Endothelial cell (in vitro differentiated cells): ENCODE measurements around the gene TEX2. TPM values are rescaled to one million over a fixed set of nuclear protein-coding genes. Genes with fewer than 3 reads are reported as not detected.
"Not testable (repeated sequence)": the region's sequence is repeated elsewhere in the genome, so short reads cannot be mapped to it uniquely, and the experiment has no call there.

Source experiments
- DNase-seq: peaks from one replicate; pipeline ENCODE4 v3.0.0; 2021; ENCODE audit warnings: low spot score
- H3K27ac Mint-ChIP-seq: one replicate; pipeline ENCODE4 v1.8.0; 2021; ENCODE audit warnings: mixed read lengths, inconsistent platforms; ENCODE audit not compliant: unreplicated experiment
- H3K27me3 Mint-ChIP-seq: one replicate; pipeline ENCODE4 v1.8.0; 2021; ENCODE audit warnings: mild to moderate bottlenecking, moderate library complexity, mixed read lengths, inconsistent platforms; ENCODE audit not compliant: unreplicated experiment
- H3K36me3 Mint-ChIP-seq: one replicate; pipeline ENCODE4 v1.8.0; 2021; ENCODE audit warnings: mild to moderate bottlenecking, low read depth, mixed read lengths, inconsistent platforms; ENCODE audit not compliant: unreplicated experiment
- H3K4me1 Mint-ChIP-seq: one replicate; pipeline ENCODE4 v1.8.0; 2021; ENCODE audit warnings: mild to moderate bottlenecking, mixed read lengths, inconsistent platforms; ENCODE audit not compliant: unreplicated experiment
- H3K4me3 Mint-ChIP-seq: one replicate; pipeline ENCODE4 v1.8.0; 2021; ENCODE audit warnings: mild to moderate bottlenecking, mixed read lengths, inconsistent platforms; ENCODE audit not compliant: unreplicated experiment
- H3K9me3 Mint-ChIP-seq: one replicate; pipeline ENCODE4 v1.8.0; 2021; ENCODE audit warnings: mixed read lengths, inconsistent platforms; ENCODE audit not compliant: unreplicated experiment
- CTCF ChIP-seq: fragments of 200-600 bp; sonication (generic); IDR thresholded peaks from one replicate; pipeline ENCODE4 v1.5.0; 2021; ENCODE audit warnings: antibody characterized with exemption; ENCODE audit not compliant: unreplicated experiment
- total RNA-seq: library from RNA; stranded (reverse); fragmentation: NEBNext Ultra II Directional; extraction: Animal tissue kit (Norgen Biotek cat#: 25700); gene quantifications from one replicate; pipeline ENCODE4 v1.2.1, GENCODE V29; 2021; ENCODE audit not compliant: unreplicated experiment

TEX2 gene
- total RNA-seq, 1 donor from 2014 or later: 16.3 TPM

- DNase-seq: no peak
- H3K9me3 Mint-ChIP-seq: no peaks in the 10 kb centered on the region
- no peaks in the 10 kb centered on the region for H3K27me3 Mint-ChIP-seq
- no peak overlapping the region for H3K27ac Mint-ChIP-seq
- H3K4me1 Mint-ChIP-seq: peaks cover 10% of the 10 kb centered on the region
- H3K4me3 Mint-ChIP-seq: no peak overlapping the region
- TF ChIP-seq CTCF: no peak
- H3K36me3 Mint-ChIP-seq: no peaks in the 10 kb centered on the region
Observed at GRCh38 chr17:64123114-64123513, 139.9 kb downstream of the TEX2 start.

DNA sequence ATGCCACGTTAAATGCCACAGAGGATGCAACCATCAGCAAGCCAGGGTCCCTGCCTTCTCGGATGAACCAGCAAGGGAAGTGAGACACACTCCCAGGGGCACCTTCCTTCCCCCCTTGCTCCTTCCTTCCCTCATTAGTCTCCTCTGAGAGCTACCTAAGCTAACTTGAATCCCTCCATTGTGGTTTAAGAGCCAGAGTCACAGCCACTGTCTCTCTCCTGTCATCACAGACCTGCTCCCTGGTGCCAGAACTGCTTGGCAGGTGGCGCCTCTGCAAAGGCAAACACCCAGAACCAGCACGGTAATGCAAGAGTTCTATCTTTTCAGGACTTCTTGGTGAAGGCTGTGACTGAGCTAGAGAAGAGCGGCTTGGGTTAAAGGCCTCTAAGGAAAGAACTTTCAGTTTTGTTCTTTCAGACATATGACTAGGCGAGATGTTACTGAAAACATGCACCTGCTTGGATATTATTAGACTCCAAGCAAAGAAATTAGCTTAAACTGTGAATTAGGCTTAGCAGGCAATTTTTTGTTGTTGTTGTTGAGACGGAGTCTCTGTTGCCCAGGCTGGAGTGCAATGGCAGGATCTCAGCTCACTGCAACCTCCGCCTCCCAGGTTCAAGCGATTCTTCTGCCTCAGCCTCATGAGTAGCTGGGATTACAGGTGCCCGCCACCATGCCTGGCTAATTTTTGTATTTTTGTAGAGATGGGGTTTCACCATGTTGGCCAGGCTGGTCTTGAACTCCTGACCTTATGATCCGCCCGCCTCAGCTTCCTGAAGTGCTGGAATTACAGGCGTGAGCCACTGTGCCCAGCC is 141.9 kb downstream of the TEX2 start:
- H3K9me3 Mint-ChIP-seq, H3K4me1 Mint-ChIP-seq, H3K4me3 Mint-ChIP-seq, DNase-seq, H3K36me3 Mint-ChIP-seq, H3K27ac Mint-ChIP-seq, H3K27me3 Mint-ChIP-seq: not testable (repeated sequence)

DNA sequence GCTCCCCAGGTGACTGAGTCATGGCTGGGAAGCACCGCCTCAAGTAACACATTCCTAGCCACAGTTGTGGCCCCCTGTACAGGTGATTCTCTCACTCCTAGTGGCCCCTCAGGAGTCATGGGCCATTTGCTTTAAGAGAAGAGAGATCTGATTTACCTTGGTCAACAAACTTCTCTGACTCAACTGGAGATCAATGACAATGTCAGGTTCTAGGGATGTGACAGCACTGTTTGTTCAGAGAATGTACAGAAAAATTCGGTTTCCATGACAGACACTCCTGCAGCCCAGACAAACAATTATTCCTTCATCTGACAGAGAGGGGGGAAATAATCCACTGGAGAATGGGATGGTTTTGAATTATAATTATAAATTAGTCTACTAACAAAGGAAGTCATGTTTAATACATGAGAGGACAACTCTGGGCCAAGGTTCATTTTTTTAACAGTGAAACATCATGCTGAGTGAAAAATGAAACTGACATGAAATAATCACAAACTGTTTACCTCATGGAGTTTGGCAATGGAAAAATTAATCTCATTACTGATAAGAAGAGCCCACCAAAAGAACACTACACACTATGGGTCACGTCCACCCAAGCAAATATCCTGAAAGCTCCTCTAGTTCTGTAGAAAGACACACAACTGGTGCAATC is 142.8 kb downstream of the TEX2 start:
- no peak for TF ChIP-seq CTCF
- H3K4me1 Mint-ChIP-seq: peaks cover 10% of the 10 kb centered on the region
- H3K4me3 Mint-ChIP-seq: no peak overlapping the region
- no peaks in the 10 kb centered on the region for H3K9me3 Mint-ChIP-seq
- no peaks in the 10 kb centered on the region for H3K27me3 Mint-ChIP-seq
- H3K27ac Mint-ChIP-seq: no peak overlapping the region
- no peak for DNase-seq
- H3K36me3 Mint-ChIP-seq: no peaks in the 10 kb centered on the region

- H3K4me1 Mint-ChIP-seq: peaks cover 21% of the 10 kb centered on the region
- TF ChIP-seq CTCF: no peak
- H3K27ac Mint-ChIP-seq: no peak overlapping the region
- no peak overlapping the region for H3K4me3 Mint-ChIP-seq
- H3K9me3 Mint-ChIP-seq: no peaks in the 10 kb centered on the region
- no peaks in the 10 kb centered on the region for H3K36me3 Mint-ChIP-seq
- DNase-seq: no peak
- no peaks in the 10 kb centered on the region for H3K27me3 Mint-ChIP-seq
Observed at GRCh38 chr17:64117981-64118979, 144.8 kb downstream of the TEX2 start.

GRCh38 chr17:64115822-64116534 is 147.1 kb downstream of the TEX2 start:
- Mint-ChIP-seq H3K27ac (no peak overlapping the region), H3K4me1 (peaks cover 26% of the 10 kb centered on the region), H3K27me3 (no peaks in the 10 kb centered on the region), H3K4me3 (no peak overlapping the region), H3K36me3 (no peaks in the 10 kb centered on the region), H3K9me3 (no peaks in the 10 kb centered on the region)
- DNase-seq: no peak
- TF ChIP-seq CTCF: no peak
